Pancreas (tissue), 10 donors: ENCODE results near the gene ABLIM2. TPM values are rescaled to one million over a fixed set of nuclear protein-coding genes. Genes with fewer than 3 reads are reported as not detected.

Source experiments
- ATAC-seq, 4 donors: fragments of 200-7000 bp; cut with Tn5 transposase; one replicate each; pipeline versions ENCODE4 v1.8.0 to v1.9.1; 2020; ENCODE audit warnings: mild to moderate bottlenecking in 4 of 4, moderate library complexity in 4 of 4
- DNase-seq, 6 donors: peaks; one replicate each; pipeline ENCODE4 v3.0.0-alpha.2; 2020
- FAIRE-seq: peaks from 2 replicates; lab custom pipeline; 2012; peaks lifted over from hg19 to GRCh38; lab: Jason Lieb, UNC
- H3K27ac ChIP-seq, 4 donors: fragments of 200-600 bp; sonication (generic); 1 replicate in 3 of 4; 2 replicates in 1 of 4; pipeline versions ENCODE4 v1.5.0 to v1.8.0; 2020
- H3K27me3 ChIP-seq, 4 donors: fragments of 200-600 bp; one replicate each; pipeline ENCODE4 v1.8.0; 2021
- H3K36me3 ChIP-seq, 3 donors: fragments of 200-600 bp; sonication (generic) in 1 of 3; one replicate each; pipeline versions ENCODE4 v1.5.0 to v1.8.0; 2020 to 2021
- H3K4me1 ChIP-seq, 3 donors: fragments of 200-600 bp; one replicate each; pipeline ENCODE4 v1.8.0; 2021
- H3K4me3 ChIP-seq, 4 donors: fragments of 200-600 bp; sonication (generic) in 2 of 4; one replicate each; pipeline versions ENCODE4 v1.5.0 to v1.8.0; 2020 to 2021
- H3K9me3 ChIP-seq, 4 donors: fragments of 200-600 bp; one replicate each; pipeline ENCODE4 v1.8.0; 2021
- WGBS, 2 donors: extraction: QIAGEN DNeasy Blood & Tissue Kit; methylation state at CpG; one replicate each; pipeline ENCODE4 v1.1.7; 2013; 5-methylcytosine and 5-hydroxymethylcytosine counted together
- intact Hi-C, 3 donors: fragments of 100-400 bp; cut with DNase I; formaldehyde crosslinking; loops; one replicate each; pipeline versions ENCODE4 v1.11.1 to v1.14.2; 2022
- polyA plus RNA-seq, 2 donors: library from polyadenylated mRNA; stranded (reverse); fragments of 200-250 nt; gene quantifications; one replicate each; pipeline ENCODE4 v1.2.3, GENCODE V29; 2013
- total RNA-seq, 6 donors: library from RNA; stranded (reverse); fragmentation: NEBNext Ultra II Directional in 4 of 6; extraction: Animal tissue kit (Norgen Biotek cat#: 25700) in 4 of 6; gene quantifications; one replicate each; pipeline versions ENCODE4 v1.2.1 to v1.2.4, GENCODE V29; 2021 to 2023
- TF ChIP-seq, protein P1 (sequence below), 4 donors: fragments of 200-600 bp; sonication (generic) in 3 of 4; IDR thresholded peaks; one replicate each; pipeline versions ENCODE4 v1.5.0 to v1.8.0; 2021; ENCODE audit warnings: antibody characterized with exemption in 4 of 4
- donor health status: healthy with polysubstance abuse.
- donor health status: DM: no; HTN: no; CAD: no; lungs with moderate emphysema.
- donor health status: DM: no; HTN: no; CAD: no.
- donor health status: control.
- donor health status: control.
- donor health status: Bipolar disorder and iron deficiency.
- donor health status: DM: yes; HTN: yes; CAD: no.
- donor health status: DM: no; HTN: no; CAD: no.
- donor health status: DM: no; HTN: no; CAD: no.
- donor health status: DM: yes; HTN: yes; CAD: no.

Gene ABLIM2
- total and polyA plus RNA-seq, 8 donors: 4.3 to 13.1 (median 6.6) TPM

DNA sequence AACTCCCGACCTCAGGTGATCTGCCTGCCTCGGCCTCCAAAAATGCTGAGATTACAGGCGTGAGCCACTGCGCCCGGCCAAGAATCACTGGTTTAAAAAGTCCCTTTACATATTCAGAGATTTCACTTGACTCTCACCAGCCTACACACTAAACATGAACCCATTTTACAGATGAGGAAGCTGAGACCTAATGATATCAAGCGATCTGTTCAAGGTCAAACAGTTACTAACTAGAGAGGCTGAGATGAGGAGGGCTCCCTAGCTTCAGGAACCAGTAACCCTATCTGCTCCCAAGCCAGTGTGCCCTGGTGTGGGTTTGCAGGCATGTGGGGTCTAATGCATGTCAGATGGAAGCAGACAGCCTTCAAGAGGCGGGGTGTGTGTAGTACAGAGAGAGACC is 159.3 kb downstream of the ABLIM2 start:
- Histone ChIP-seq H3K27me3 (no peaks in the 10 kb centered on the region), H3K9me3 (no peaks in the 10 kb centered on the region), H3K4me3 (no peak overlapping the region), H3K36me3 (no peaks in the 10 kb centered on the region), H3K27ac (no peak overlapping the region), H3K4me1 (no peaks in the 10 kb centered on the region)
- intact Hi-C loops: no loop called here
- ATAC-seq (no peak), FAIRE-seq (no peak), DNase-seq (peak in 1 of 6 donors; percentile 4)
- TF ChIP-seq, protein P1, sequence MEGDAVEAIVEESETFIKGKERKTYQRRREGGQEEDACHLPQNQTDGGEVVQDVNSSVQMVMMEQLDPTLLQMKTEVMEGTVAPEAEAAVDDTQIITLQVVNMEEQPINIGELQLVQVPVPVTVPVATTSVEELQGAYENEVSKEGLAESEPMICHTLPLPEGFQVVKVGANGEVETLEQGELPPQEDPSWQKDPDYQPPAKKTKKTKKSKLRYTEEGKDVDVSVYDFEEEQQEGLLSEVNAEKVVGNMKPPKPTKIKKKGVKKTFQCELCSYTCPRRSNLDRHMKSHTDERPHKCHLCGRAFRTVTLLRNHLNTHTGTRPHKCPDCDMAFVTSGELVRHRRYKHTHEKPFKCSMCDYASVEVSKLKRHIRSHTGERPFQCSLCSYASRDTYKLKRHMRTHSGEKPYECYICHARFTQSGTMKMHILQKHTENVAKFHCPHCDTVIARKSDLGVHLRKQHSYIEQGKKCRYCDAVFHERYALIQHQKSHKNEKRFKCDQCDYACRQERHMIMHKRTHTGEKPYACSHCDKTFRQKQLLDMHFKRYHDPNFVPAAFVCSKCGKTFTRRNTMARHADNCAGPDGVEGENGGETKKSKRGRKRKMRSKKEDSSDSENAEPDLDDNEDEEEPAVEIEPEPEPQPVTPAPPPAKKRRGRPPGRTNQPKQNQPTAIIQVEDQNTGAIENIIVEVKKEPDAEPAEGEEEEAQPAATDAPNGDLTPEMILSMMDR (IDR thresholded peaks at IDR 0.05): no peak
- WGBS, 2 donors: 89 to 98% methylated on average over 7 of the region's 7 CpGs

DNA sequence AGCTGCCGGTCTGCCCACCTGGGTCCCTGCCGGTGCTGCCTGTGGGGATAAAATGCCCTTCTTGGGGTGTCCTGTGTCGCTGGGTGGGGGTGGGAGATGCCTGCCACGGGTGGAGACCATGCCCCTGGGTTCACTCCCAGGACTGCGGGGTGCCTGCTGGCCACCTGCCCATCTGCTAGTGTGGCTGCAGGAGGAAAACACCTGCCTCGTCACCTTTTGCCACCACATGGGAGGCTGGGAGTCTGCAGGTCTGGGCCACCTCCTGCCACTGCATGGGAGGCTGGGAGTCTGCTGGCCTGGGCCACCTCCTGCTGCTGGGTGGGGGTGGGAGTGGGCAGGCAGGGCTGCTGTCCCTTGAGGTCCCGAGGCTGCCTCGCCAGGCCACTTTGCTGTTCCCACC is 160.2 kb downstream of the ABLIM2 start:
- Histone ChIP-seq H3K4me1 (no peaks in the 10 kb centered on the region), H3K27me3 (no peaks in the 10 kb centered on the region), H3K36me3 (no peaks in the 10 kb centered on the region), H3K27ac (no peak overlapping the region), H3K4me3 (no peak overlapping the region), H3K9me3 (no peaks in the 10 kb centered on the region)
- WGBS, 2 donors: 84 to 90% methylated on average over 8 of the region's 8 CpGs
- intact Hi-C loops: no loop called here
- peak in 1 of 6 donors; percentile 38 for DNase-seq
- FAIRE-seq: no peak
- ATAC-seq: no peak
- TF ChIP-seq, protein P1 (IDR thresholded peaks at IDR 0.05): no peak

DNA sequence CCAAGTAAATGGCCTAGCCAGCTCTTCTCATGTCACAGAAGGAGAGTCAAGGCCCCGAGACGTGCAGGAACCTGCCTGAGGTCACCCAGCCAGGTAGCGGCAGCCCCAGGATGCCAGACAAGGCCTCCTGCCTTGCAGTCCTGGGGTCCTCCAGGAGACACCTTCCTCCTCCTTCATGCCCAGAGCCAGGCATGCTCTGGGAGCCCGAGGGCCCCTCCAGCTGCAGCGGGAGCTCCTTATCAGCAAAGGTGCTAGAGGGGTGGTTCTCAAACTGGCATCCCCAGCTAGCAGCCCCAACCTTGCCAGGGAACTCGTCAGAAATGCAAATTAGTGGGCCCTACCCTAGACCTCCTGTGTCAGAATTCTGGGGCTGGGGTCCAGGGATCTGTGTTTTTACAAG is 162.7 kb downstream of the ABLIM2 start:
- DNase-seq (peak in 1 of 6 donors; percentile 43), ATAC-seq (no peak), FAIRE-seq (no peak)
- intact Hi-C loops: no loop called here
- no peaks in the 10 kb centered on the region for H3K27me3 ChIP-seq
- H3K4me1 ChIP-seq: no peaks in the 10 kb centered on the region
- no peak overlapping the region for H3K27ac ChIP-seq
- H3K9me3 ChIP-seq: no peaks in the 10 kb centered on the region
- 86% methylated on average over 6 of the region's 6 CpGs for WGBS, 2 donors
- no peaks in the 10 kb centered on the region for H3K36me3 ChIP-seq
- no peak overlapping the region for H3K4me3 ChIP-seq
- TF ChIP-seq, protein P1 (IDR thresholded peaks at IDR 0.05): no peak

DNA sequence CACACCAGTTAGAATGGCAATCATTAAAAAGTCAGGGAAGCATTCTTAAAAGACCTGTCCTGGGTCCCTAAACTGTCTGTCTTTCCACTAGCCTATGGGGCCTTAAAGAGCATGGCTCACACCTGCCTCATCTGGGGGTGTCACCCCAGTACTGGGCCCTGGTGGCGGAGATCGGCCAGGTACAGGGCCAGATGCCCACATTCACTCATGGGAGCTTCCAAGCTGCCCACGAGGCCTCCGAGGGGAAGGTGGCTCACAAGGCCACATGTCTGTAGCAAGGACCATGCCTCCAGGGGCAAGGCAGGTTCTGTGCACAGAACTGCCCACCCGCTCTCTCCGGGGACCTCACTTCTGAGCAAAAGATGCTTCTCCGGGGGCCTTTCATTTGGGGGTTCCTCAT is 163.5 kb downstream of the ABLIM2 start:
- Histone ChIP-seq H3K27me3 (no peaks in the 10 kb centered on the region), H3K27ac (no peak overlapping the region), H3K4me1 (no peaks in the 10 kb centered on the region), H3K4me3 (no peak overlapping the region), H3K9me3 (no peaks in the 10 kb centered on the region), H3K36me3 (no peaks in the 10 kb centered on the region)
- no peak for ATAC-seq
- WGBS, 2 donors: 80 to 89% methylated on average over 7 of the region's 7 CpGs
- TF ChIP-seq, protein P1 (IDR thresholded peaks at IDR 0.05): no peak
- FAIRE-seq: no peak
- DNase-seq: peak in 1 of 6 donors; percentile 31
- intact Hi-C loops: no loop called here

DNA sequence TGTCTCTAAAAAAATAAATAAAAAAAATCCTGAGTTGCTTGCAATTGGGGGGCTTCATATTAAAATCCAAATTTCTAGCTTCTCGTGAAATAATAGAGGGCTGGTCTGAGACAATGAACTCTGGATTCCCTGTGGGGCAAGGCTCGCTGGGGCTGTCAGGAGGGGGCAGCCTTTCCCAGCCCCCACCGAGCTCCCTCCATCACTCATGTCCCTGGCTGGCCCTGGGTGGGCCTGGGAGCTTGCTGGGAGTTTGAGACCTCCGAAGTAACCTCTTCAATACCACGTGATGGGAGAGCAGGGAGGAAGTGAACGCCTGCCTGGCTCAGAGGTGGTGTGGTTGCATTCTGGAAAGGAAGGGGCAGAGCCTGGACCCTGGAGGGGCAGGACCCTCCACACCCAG is 164.9 kb downstream of the ABLIM2 start:
- WGBS, 2 donors: 90 to 95% methylated on average over 6 of the region's 6 CpGs
- FAIRE-seq: no peak
- Histone ChIP-seq H3K9me3 (no peaks in the 10 kb centered on the region), H3K36me3 (no peaks in the 10 kb centered on the region), H3K4me1 (no peaks in the 10 kb centered on the region), H3K4me3 (no peak overlapping the region), H3K27me3 (no peaks in the 10 kb centered on the region), H3K27ac (no peak overlapping the region)
- DNase-seq: peak in 1 of 6 donors; percentile 35
- TF ChIP-seq, protein P1 (IDR thresholded peaks at IDR 0.05): no peak
- no peak for ATAC-seq
- intact Hi-C loops: loop anchor here in 1 of 3 donors (5.0 kb wide), 1 partner anchor 191 kb away; no protein-coding TSS in a partner anchor
